Thyroid gland (tissue), 4 donors: ENCODE results near the gene EAF2.

Experiments used
- CTCF ChIP-seq, 6 experiments: fragments of 200-600 bp in 3 of 6; fragments of 450-650 bp in 3 of 6; sonication (generic) in 3 of 6; IDR thresholded peaks; one replicate each; pipeline ENCODE4 v1.5.1; 2016 to 2019; ENCODE audit warnings: antibody characterized with exemption in 6 of 6, mild to moderate bottlenecking in 2 of 6, inconsistent platforms in 1 of 6, moderate library complexity in 1 of 6
- POLR2A ChIP-seq, 2 donors: fragments of 450-650 bp; IDR thresholded peaks; one replicate each; pipeline ENCODE4 v1.6.1; 2017; ENCODE audit warnings: antibody characterized with exemption in 2 of 2, mild to moderate bottlenecking in 2 of 2, moderate library complexity in 1 of 2

GRCh38 chr3:121918779-121919483, 83.9 kb downstream of the EAF2 start:
- TF ChIP-seq CTCF (IDR thresholded peaks at IDR 0.05), result no peak
- TF ChIP-seq POLR2A (IDR thresholded peaks at IDR 0.05), result no peak
